CD4-positive, alpha-beta T cell treated with Interleukin-4 for 4 hours (primary cell): Measurements from ENCODE around the gene FAM227B.

Experiments used
- DNase-seq: peaks from one replicate; pipeline ENCODE4 v3.0.0-alpha.2; 2020

Gene FAM227B

GRCh38 chr15:49286649-49287404 is 333.8 kb downstream of the FAM227B start:
- DNase-seq = no peak

DNA sequence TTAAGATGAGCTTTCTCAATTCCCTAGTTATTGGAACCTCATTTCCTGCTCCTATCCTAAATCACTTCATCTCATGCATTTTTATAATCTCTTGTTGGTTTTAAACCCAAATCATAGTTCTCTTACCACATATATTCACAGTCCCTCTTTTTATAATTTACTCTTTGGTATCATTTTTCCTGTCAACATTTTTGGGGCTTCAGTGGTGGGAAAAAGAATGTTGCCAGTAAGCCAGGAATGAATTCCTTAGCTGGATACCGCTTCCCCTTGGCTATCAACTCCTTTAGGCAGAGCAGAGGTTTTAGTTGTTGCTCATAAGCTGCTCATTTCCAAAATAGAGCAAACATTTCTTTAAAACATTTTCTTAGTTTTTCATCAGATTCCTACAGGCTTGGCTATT is 338.3 kb downstream of the FAM227B start:
- DNase-seq = no peak

DNA sequence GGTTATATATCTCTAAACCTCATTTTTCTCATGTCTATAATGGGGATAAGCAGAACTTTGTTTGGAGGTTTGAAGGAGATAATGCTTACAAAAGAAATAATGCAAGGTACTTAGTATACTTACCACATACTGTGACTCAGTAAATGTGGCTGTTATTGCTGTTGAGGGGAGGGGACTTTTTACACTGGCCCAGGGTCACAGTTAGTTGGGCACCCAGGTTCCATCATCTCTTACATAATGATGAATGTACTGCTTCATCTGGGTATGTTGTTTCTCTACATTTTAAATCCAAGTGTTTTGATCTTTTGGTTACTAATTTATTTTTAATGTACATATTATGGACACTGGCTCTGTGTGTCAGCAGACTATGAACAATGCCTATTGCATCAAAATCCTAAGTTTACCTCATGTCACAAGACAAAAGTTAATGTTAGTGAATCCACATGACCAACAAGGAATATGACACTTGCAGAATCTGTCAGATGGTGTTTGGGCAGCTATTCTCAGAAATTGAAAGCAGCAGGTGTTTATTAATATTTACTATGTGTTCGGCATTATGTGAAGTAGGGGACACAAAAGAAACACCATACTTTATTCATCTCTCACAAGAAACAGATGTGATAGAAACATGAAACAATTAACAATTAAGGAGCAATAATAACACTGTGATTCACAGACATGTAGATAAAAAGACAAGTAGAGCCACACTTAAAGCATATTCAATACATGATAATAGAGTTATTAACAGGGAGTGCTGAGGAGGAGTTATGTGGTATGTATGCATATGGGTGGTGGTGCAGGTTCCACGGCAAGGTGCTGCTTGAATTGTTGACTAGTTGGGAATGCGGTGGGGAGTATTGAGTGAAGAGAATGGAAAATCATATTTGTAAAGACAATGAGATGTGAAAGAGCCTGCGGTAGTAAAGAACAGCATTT is 340.8 kb downstream of the FAM227B start:
- no peak for DNase-seq

DNA sequence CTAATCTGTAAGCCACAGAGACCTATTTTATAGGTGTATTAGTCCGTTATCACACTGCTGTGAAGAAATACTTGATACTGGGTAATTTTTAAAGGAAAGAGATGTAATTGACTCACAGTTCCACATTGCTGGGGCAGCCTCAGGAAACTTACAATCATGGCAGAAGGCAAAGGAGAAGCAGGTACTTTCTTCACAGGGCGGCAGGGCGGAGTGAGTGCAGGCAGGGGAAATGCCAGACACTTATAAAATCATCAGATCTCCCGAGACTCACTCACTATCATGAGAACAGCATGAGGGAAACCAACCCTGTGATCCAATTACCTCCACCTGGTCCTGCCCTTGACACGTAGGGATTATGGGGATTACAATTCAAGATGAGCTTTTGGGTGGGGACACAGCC is 341.9 kb downstream of the FAM227B start:
- no peak for DNase-seq
